SK-N-SH (cell line): ENCODE data around the gene PAPPA2.

Experiments
- CTCF ChIP-seq: fragments of 200-600 bp; sonication (generic); IDR thresholded peaks from 2 replicates; pipeline ENCODE4 v1.6.1; 2017; ENCODE audit warnings: antibody characterized with exemption, mild to moderate bottlenecking, moderate library complexity
- EP300 ChIP-seq, 2 experiments: IDR thresholded peaks; 2 replicates each; pipeline versions ENCODE4 v1.4.0 to v1.6.1; 2012; ENCODE audit warnings: borderline replicate concordance in 1 of 2, low read depth in 1 of 2, low read length in 1 of 2
- EZH2phosphoT487 ChIP-seq: fragments of 200-600 bp; sonication (generic); IDR thresholded peaks from 2 replicates; pipeline ENCODE4 v1.6.1; 2017; ENCODE audit warnings: low read depth, mixed run types, mild to moderate bottlenecking, antibody characterized with exemption, moderate library complexity, borderline replicate concordance
- GABPA ChIP-seq: IDR thresholded peaks from 2 replicates; pipeline ENCODE4 v1.4.0; 2012; ENCODE audit warnings: low read depth, mild to moderate bottlenecking
- PBX3 ChIP-seq: IDR thresholded peaks from 2 replicates; pipeline ENCODE4; 2012
- POLR2AphosphoS5 ChIP-seq: IDR thresholded peaks from 2 replicates; pipeline ENCODE4 v1.6.1; 2012; ENCODE audit warnings: low read depth, low read length
- RAD21 ChIP-seq: IDR thresholded peaks from 2 replicates; pipeline ENCODE4 v1.6.1; 2012; ENCODE audit warnings: mild to moderate bottlenecking, low read length
- REST ChIP-seq: IDR thresholded peaks from 2 replicates; pipeline ENCODE4 v1.6.1; 2012; ENCODE audit warnings: mild to moderate bottlenecking, low read depth, low read length, moderate library complexity
- RFX5 ChIP-seq: IDR thresholded peaks from 2 replicates; pipeline ENCODE4 v1.6.1; 2012; ENCODE audit warnings: mild to moderate bottlenecking, improper control_type of control experiment, low read length
- TEAD4 ChIP-seq: IDR thresholded peaks from 2 replicates; pipeline ENCODE4 v1.4.0; 2012; ENCODE audit warnings: mild to moderate bottlenecking, borderline replicate concordance; ENCODE audit not compliant: insufficient read depth
- USF2 ChIP-seq: fragments of 150-350 bp; IDR thresholded peaks from 2 replicates; pipeline ENCODE4 v1.6.1; 2017; ENCODE audit warnings: antibody characterized with exemption, low read length, low read depth, borderline replicate concordance
- YY1 ChIP-seq: IDR thresholded peaks from 2 replicates; pipeline ENCODE4 v1.4.0; 2012; ENCODE audit warnings: low read depth, mild to moderate bottlenecking

GRCh38 chr1:176733661-176734060 is 270.7 kb downstream of the PAPPA2 start:
- TF ChIP-seq CTCF (no peak), RAD21 (no peak), PBX3 (no peak), EZH2phosphoT487 (no peak), USF2 (no peak), REST (no peak), EP300 (IDR thresholded peaks at IDR 0.05; ENCODE audit: borderline replicate concordance in 1 of 2, low read depth in 1 of 2, low read length in 1 of 2) (no peak), POLR2AphosphoS5 (no peak), TEAD4 (no peak), GABPA (no peak), RFX5 (no peak), YY1 (no peak)
